ENCODE results near the gene TRNT1.
A peak's percentile ranks its signal among the peaks of the same experiment; 100 is the strongest.

The TRNT1 gene

DNA sequence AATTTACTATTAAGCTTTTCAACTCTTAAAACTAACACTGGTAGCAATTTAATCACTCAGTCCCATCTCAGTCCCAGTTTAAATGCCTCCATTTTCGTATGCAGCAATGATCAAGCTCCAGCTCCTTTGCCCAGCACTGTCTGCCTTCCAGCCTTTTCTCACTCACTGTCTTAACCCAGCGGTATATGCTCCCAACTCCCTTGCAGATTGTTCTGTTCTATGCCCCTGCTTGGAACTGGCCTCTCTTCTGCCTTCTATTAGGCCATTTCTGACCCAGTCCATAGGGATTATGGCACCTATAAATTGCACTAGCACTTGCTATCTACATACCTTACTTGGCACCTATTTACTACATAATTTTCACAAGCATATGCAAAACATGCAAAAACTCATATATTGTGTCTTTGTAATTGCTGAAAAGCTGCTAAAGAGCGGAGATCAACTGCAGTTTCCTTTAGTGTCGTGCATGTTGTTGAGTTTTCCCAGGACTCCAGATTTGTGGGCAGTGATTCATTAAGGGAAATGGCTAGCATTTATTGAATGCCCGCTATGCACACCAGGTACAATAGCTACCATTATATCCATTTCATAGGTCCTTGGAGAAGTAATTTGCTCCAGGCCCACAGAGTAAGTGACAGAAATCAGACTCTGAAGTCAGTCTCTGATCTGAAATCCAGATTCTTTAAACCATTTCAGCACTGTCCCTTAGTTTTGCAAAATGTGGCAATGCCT is 28.3 kb downstream of the TRNT1 start:
- no peak overlapping the region for H3K4me3 ChIP-seq (ENCODE audit: low read length)
- no peaks in the 10 kb centered on the region for H3K27me3 ChIP-seq (ENCODE audit: insufficient read depth, low read length)
- H3K9me3 ChIP-seq (ENCODE audit: insufficient read depth, low read depth, low read length) = no peaks in the 10 kb centered on the region
- no peak overlapping the region for H3K27ac ChIP-seq (ENCODE audit: low read length)
- peaks cover 71% of the 10 kb centered on the region for H3K36me3 ChIP-seq (ENCODE audit: insufficient read depth, low read depth, low read length)
- no peak overlapping the region for H3K9ac ChIP-seq (ENCODE audit: low read depth, low read length)
- H3K4me1 ChIP-seq (ENCODE audit: insufficient read depth, low read length) = no peaks in the 10 kb centered on the region

DNA sequence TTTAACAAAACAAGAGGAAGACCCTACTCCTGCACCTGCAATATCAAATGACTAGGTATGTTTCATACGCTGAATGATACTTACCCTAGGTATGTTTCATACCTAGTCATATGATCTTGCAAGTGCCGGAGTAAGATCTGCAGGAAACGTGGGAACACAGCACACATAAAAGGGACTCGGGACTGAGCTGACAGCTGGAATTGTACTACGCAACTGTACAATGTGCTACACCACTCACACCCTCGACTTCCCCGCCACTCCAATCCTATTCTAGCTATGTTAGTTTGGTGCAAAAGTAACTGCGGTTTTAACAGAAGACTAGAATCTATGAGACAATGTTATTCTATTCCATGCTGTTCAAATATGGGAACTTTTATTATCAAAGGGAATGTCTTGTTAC is 30.7 kb downstream of the TRNT1 start:
- no peak overlapping the region for H3K9ac ChIP-seq (ENCODE audit: low read depth, low read length)
- H3K36me3 ChIP-seq (ENCODE audit: insufficient read depth, low read depth, low read length) = peaks cover 62% of the 10 kb centered on the region
- no peaks in the 10 kb centered on the region for H3K4me1 ChIP-seq (ENCODE audit: insufficient read depth, low read length)
- H3K9me3 ChIP-seq (ENCODE audit: insufficient read depth, low read depth, low read length) = no peaks in the 10 kb centered on the region
- H3K27me3 ChIP-seq (ENCODE audit: insufficient read depth, low read length) = no peaks in the 10 kb centered on the region
- no peak overlapping the region for H3K27ac ChIP-seq (ENCODE audit: low read length)
- no peak overlapping the region for H3K4me3 ChIP-seq (ENCODE audit: low read length)

DNA sequence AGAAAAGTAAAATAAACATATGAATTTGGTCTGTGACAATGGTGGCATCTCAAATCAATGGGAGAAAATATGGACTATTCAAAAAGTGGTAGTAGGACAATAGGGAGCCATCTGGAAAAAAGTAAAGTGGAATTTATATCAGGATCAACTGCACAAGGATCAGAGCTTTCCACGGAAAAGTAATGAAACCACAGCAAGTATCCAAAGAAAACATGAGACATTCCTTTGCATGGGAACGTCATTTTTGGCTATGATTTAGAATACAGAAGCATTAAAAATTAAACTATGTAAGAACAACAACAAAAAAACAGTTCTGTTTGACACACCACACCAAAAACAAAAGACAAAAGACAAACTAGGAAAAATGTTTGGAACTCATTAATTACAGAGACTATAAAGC is 34.1 kb downstream of the TRNT1 start:
- no peak overlapping the region for H3K4me3 ChIP-seq (ENCODE audit: low read length)
- no peak overlapping the region for H3K27ac ChIP-seq (ENCODE audit: low read length)
- no peaks in the 10 kb centered on the region for H3K4me1 ChIP-seq (ENCODE audit: insufficient read depth, low read length)
- no peaks in the 10 kb centered on the region for H3K9me3 ChIP-seq (ENCODE audit: insufficient read depth, low read depth, low read length)
- peaks cover 61% of the 10 kb centered on the region for H3K36me3 ChIP-seq (ENCODE audit: insufficient read depth, low read depth, low read length)
- no peaks in the 10 kb centered on the region for H3K27me3 ChIP-seq (ENCODE audit: insufficient read depth, low read length)
- H3K9ac ChIP-seq (ENCODE audit: low read depth, low read length) = no peak overlapping the region

DNA sequence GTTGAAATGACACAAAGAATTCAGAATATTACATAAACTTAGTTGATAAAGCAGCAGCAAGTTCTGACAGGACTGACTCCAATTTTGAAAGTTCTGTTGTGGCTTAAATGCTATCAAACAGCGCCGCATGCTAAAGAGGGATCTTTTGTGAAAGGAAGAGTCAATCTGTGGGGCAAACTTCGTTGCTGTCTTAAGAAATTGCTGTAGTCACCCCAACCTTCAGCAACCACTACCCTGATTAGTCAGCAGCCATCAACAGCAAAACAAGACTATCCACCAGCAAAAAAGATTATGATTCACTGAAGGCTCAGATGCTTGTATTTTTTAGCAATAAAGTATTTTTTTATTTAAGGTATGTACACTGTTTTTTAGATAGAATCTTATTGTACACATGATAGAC is 38.5 kb downstream of the TRNT1 start:
- Histone ChIP-seq H3K9me3 (ENCODE audit: insufficient read depth, low read depth, low read length) (no peaks in the 10 kb centered on the region), H3K4me1 (ENCODE audit: insufficient read depth, low read length) (no peaks in the 10 kb centered on the region), H3K27ac (ENCODE audit: low read length) (no peak overlapping the region), H3K27me3 (ENCODE audit: insufficient read depth, low read length) (no peaks in the 10 kb centered on the region), H3K36me3 (ENCODE audit: insufficient read depth, low read depth, low read length) (peaks cover 78% of the 10 kb centered on the region), H3K4me3 (ENCODE audit: low read length) (no peak overlapping the region), H3K9ac (ENCODE audit: low read depth, low read length) (no peak overlapping the region)

GRCh38 chr3:3165650-3166049 is 38.9 kb downstream of the TRNT1 start:
- Histone ChIP-seq H3K4me3 (ENCODE audit: low read length) (no peak overlapping the region), H3K4me1 (ENCODE audit: insufficient read depth, low read length) (no peaks in the 10 kb centered on the region), H3K9me3 (ENCODE audit: insufficient read depth, low read depth, low read length) (no peaks in the 10 kb centered on the region), H3K27ac (ENCODE audit: low read length) (no peak overlapping the region), H3K36me3 (ENCODE audit: insufficient read depth, low read depth, low read length) (peaks cover 80% of the 10 kb centered on the region), H3K27me3 (ENCODE audit: insufficient read depth, low read length) (no peaks in the 10 kb centered on the region), H3K9ac (ENCODE audit: low read depth, low read length) (no peak overlapping the region)

GRCh38 chr3:3170998-3171397 is 44.3 kb downstream of the TRNT1 start:
- Histone ChIP-seq H3K27ac (ENCODE audit: low read length) (no peak overlapping the region), H3K36me3 (ENCODE audit: insufficient read depth, low read depth, low read length) (peaks cover 68% of the 10 kb centered on the region), H3K4me1 (ENCODE audit: insufficient read depth, low read length) (no peaks in the 10 kb centered on the region), H3K4me3 (ENCODE audit: low read length) (no peak overlapping the region), H3K9ac (ENCODE audit: low read depth, low read length) (no peak overlapping the region), H3K27me3 (ENCODE audit: insufficient read depth, low read length) (no peaks in the 10 kb centered on the region), H3K9me3 (ENCODE audit: insufficient read depth, low read depth, low read length) (no peaks in the 10 kb centered on the region)

GRCh38 chr3:3172627-3173026 is 45.9 kb downstream of the TRNT1 start:
- Histone ChIP-seq H3K27ac (ENCODE audit: low read length) (no peak overlapping the region), H3K9me3 (ENCODE audit: insufficient read depth, low read depth, low read length) (no peaks in the 10 kb centered on the region), H3K36me3 (ENCODE audit: insufficient read depth, low read depth, low read length) (peaks cover 53% of the 10 kb centered on the region), H3K4me1 (ENCODE audit: insufficient read depth, low read length) (no peaks in the 10 kb centered on the region), H3K9ac (ENCODE audit: low read depth, low read length) (no peak overlapping the region), H3K4me3 (ENCODE audit: low read length) (no peak overlapping the region), H3K27me3 (ENCODE audit: insufficient read depth, low read length) (no peaks in the 10 kb centered on the region)

- no peak overlapping the region for H3K9ac ChIP-seq (ENCODE audit: low read depth, low read length)
- no peak overlapping the region for H3K27ac ChIP-seq (ENCODE audit: low read length)
- H3K36me3 ChIP-seq (ENCODE audit: insufficient read depth, low read depth, low read length) = peaks cover 18% of the 10 kb centered on the region
- no peaks in the 10 kb centered on the region; the same call in 1 of the 2 replicates for H3K4me1 ChIP-seq (ENCODE audit: insufficient read depth, low read length)
- H3K9me3 ChIP-seq (ENCODE audit: insufficient read depth, low read depth, low read length) = no peaks in the 10 kb centered on the region
- 0 out of 2 replicates have a peak, but pooled peaks cover 4% of the 10 kb centered on the region for H3K27me3 ChIP-seq (ENCODE audit: insufficient read depth, low read length)
- H3K4me3 ChIP-seq (ENCODE audit: low read length) = peak overlapping the region; percentile 100; the same call in 1 of the 2 replicates
Observed at GRCh38 chr3:3177861-3178497, 51.2 kb downstream of the TRNT1 start.

DNA sequence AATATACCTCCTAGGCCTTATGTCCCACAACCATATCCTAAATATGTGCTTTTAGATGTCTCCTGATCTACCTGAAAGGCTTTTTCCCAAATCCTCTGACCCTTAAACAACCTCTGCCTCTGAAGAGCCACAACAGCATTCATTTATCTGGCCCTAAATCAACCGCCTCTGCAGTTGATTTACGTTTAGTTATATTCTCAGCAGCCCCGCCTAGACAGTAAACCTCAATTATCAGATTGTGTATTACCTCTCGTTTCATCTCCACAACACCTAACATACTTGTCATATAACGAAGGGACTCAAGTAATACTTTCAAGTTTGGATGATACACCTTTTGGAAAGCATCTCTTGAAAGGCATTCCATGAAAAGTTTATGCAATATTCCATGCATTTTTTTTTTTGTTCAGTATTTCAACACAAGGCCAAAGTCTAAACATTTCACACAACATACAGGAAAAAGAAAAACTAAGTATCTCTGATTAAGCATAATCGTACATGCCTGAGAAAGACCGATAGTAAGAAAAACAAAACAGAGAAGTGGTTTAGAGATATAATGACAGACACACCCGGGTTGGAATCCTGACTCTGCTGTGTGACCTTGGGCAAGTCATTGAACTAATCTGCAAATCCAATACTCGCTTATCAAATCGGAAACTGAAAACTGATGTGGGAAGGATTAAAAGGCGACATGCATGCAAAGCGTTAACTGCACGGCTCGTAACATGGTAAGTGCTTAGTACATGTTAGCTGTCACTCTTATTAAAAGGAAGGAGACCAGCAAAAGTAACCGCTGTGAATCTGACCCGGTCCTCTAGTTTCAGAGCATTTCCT is 52.0 kb downstream of the TRNT1 start:
- Histone ChIP-seq H3K27ac (ENCODE audit: low read length) (peak overlapping the region; percentile 65), H3K9me3 (ENCODE audit: insufficient read depth, low read depth, low read length) (no peaks in the 10 kb centered on the region), H3K4me3 (ENCODE audit: low read length) (peak overlapping the region; percentile 100), H3K27me3 (ENCODE audit: insufficient read depth, low read length) (peaks cover 8% of the 10 kb centered on the region; the same call in 1 of the 2 replicates), H3K9ac (ENCODE audit: low read depth, low read length) (peak overlapping the region; percentile 94), H3K4me1 (ENCODE audit: insufficient read depth, low read length) (no peaks in the 10 kb centered on the region; the same call in 1 of the 2 replicates), H3K36me3 (ENCODE audit: insufficient read depth, low read depth, low read length) (peaks cover 11% of the 10 kb centered on the region)

DNA sequence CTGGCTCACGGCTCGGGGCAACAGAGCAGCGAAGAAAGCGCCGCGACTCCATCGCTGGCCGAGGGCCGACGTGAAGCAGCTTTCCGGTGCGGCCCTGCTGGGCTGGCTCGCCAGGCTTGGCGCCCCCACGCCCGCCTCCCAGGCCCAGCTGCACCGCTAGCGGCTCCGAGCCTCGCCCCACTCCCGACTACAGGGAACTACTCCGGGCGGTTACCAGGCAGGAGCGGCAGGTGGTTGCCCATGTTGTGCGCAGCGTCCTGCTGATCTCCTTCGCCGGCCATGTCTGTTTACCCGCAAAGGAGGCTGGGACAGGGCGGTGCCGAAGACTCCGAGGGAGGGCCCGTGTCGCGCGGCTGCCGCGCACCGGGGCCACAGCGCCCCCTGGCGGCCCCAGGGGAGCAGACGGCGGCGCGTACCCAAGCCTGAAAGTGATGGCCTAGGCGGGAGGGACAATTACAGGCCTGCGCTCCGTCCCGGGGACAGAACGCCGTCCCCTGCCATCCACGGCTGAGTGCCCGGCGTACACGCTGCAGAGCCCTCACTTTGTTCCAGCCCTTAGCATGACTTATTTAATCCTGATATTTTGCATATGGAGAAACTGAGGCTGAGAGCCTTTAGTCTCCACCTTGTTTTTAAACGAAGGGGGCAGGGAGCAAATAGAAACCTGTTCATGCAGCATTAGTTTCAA is 52.8 kb downstream of the TRNT1 start, which contains the start of gene CRBN:
CRBN (minus strand) TSS at position 285 of the 688 bp plus-strand sequence; CDS start at position 281, 4 bp downstream.
- H3K9me3 ChIP-seq (ENCODE audit: insufficient read depth, low read depth, low read length) = no peaks in the 10 kb centered on the region
- peaks cover 16% of the 10 kb centered on the region; the same call in 1 of the 2 replicates for H3K27me3 ChIP-seq (ENCODE audit: insufficient read depth, low read length)
- H3K9ac ChIP-seq (ENCODE audit: low read depth, low read length) = peak within 1 kb of the TSS; percentile 94
- peaks cover 7% of the 10 kb centered on the region; the same call in 1 of the 2 replicates for H3K36me3 ChIP-seq (ENCODE audit: insufficient read depth, low read depth, low read length)
- peak within 1 kb of the TSS; percentile 100 for H3K4me3 ChIP-seq (ENCODE audit: low read length)
- no peaks in the 10 kb centered on the region; the same call in 1 of the 2 replicates for H3K4me1 ChIP-seq (ENCODE audit: insufficient read depth, low read length)
- H3K27ac ChIP-seq (ENCODE audit: low read length) = peak within 1 kb of the TSS; percentile 65

- Histone ChIP-seq H3K27ac (ENCODE audit: low read length) (no peak overlapping the region), H3K4me1 (ENCODE audit: insufficient read depth, low read length) (no peaks in the 10 kb centered on the region; the same call in 1 of the 2 replicates), H3K36me3 (ENCODE audit: insufficient read depth, low read depth, low read length) (peaks cover 6% of the 10 kb centered on the region; the same call in 1 of the 2 replicates), H3K9me3 (ENCODE audit: insufficient read depth, low read depth, low read length) (no peaks in the 10 kb centered on the region), H3K9ac (ENCODE audit: low read depth, low read length) (no peak overlapping the region), H3K27me3 (ENCODE audit: insufficient read depth, low read length) (peaks cover 22% of the 10 kb centered on the region; the same call in 1 of the 2 replicates), H3K4me3 (ENCODE audit: low read length) (no peak overlapping the region)
Observed at GRCh38 chr3:3180456-3180855, 53.7 kb downstream of the TRNT1 start.

Data from iPS-20b (cell line).